ENCODE results near the gene SPIRE1.
"Not testable (repeated sequence)": the region's sequence is repeated elsewhere in the genome, so short reads cannot be mapped to it uniquely, and the experiment has no call there.

Gene SPIRE1

DNA sequence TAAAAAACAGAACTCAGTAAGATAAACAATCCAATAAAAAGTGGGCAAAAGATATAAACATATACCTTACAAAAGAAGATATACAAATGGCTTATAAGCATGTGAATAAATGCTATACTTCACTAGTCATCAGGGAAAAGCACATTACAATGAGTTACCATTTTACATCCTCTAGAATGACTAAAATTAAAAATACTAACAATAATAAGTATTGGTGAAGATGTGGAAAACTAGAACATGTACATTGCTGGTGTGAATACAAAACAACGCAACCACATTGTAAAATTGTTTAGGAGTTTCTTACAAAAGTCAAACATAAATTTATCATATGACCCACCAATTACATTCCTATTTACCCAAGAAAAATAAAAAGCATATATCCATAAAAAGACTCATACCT is 80.1 kb downstream of the SPIRE1 start:
- no peak overlapping the region for H3K27ac ChIP-seq (ENCODE audit: low read length)
- no peaks in the 10 kb centered on the region for H3K36me3 ChIP-seq (ENCODE audit: control insufficient read depth in 2 of 2, insufficient read depth in 2 of 2, low read length in 2 of 2)
- H3K4me1 ChIP-seq (ENCODE audit: control insufficient read depth, insufficient read depth, low read length) = no peaks in the 10 kb centered on the region
- no peak overlapping the region for H3K4me3 ChIP-seq (ENCODE audit: low read length in 2 of 2)
- no peaks in the 10 kb centered on the region for H3K27me3 ChIP-seq (ENCODE audit: control insufficient read depth in 1 of 2, insufficient read depth in 2 of 2, low read length in 2 of 2)
- no peaks in the 10 kb centered on the region for H3K9me3 ChIP-seq (ENCODE audit: control insufficient read depth in 2 of 2, low read length in 2 of 2)
- no peak overlapping the region for H3K9ac ChIP-seq (ENCODE audit: low read length in 2 of 2)

DNA sequence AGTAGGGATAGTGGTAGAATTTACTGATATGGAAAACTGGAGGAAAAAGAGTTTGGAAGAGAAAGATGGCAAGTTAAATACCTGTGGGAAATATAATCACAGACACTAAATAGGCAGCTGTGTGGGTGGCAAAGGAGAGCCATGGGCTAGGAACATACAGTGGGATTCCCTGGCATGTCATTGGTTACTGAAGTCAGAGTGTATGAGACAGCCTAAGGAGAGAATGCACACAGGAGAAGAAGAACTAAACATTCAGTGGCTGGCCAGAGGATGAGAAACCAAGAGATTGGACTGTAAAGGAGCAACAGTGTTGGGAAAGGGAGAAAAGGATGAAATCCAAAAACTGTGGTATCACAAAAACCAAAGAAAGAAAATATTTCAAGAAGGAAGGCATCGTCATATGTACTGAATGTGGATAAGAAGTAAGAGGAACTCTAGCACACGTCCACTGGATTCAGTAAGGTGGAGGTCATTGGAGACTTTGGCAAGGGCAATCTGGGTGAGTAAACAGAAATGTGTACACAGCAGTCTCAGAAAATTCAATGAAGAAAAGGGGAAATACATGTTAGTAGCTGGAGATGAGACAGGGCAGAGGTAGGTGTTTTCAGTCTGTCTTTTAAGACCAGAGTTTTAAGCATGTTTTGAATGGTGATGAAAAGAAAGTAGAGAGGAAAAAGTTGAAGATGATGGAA is 83.3 kb downstream of the SPIRE1 start:
- no peaks in the 10 kb centered on the region for H3K36me3 ChIP-seq (ENCODE audit: control insufficient read depth in 2 of 2, insufficient read depth in 2 of 2, low read length in 2 of 2)

DNA sequence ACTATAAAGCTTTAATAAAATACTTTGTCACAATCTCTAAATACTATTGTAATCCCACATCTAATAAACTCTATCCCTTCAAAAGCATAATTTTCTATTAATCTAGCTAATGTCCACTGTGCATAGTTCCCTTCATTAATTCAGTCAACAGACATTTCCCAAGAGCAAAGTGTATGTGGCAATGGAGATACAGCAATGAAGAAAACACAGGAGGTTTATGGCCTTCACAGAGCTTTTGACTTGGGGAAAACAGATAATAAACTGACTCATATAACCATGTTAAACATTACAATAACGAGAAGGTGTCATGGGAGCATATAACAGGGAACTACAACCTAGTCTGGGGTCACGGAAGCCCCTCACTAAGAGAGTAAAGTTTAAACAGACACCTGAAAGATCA is 86.3 kb downstream of the SPIRE1 start:
- Histone ChIP-seq H3K27ac (ENCODE audit: low read length) (no peak overlapping the region), H3K9ac (ENCODE audit: low read length in 2 of 2) (no peak overlapping the region)

More for the DNA sequence above, 83.3 kb downstream of the SPIRE1 start:
- H3K9ac ChIP-seq (ENCODE audit: low read length in 2 of 2) = no peak overlapping the region
- no peaks in the 10 kb centered on the region for H3K9me3 ChIP-seq (ENCODE audit: control insufficient read depth in 2 of 2, low read length in 2 of 2)
- no peaks in the 10 kb centered on the region for H3K27me3 ChIP-seq (ENCODE audit: control insufficient read depth in 1 of 2, insufficient read depth in 2 of 2, low read length in 2 of 2)
- no peaks in the 10 kb centered on the region for H3K4me1 ChIP-seq (ENCODE audit: control insufficient read depth, insufficient read depth, low read length)
- H3K4me3 ChIP-seq (ENCODE audit: low read length in 2 of 2) = no peak overlapping the region
- H3K27ac ChIP-seq (ENCODE audit: low read length) = no peak overlapping the region

DNA sequence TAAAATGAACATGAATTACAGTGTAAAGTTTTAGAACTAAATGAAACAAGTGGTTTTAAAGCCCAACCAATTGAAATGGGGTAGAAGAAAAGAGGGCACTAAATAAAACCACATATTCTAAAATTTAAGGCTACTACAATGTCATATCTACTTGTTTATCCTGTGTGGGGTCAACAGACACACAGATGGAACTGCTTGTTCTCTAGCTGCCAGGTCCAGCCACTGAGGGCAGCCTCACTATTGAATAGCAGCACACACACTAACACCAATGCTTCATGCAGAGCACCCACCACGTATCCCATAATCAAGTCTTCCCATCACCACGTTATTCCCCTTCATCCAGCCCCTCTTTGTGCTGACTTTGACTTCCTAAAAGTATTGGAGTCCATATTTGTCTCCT is 88.1 kb downstream of the SPIRE1 start:
- Histone ChIP-seq H3K27me3 (ENCODE audit: control insufficient read depth in 1 of 2, insufficient read depth in 2 of 2, low read length in 2 of 2) (no peaks in the 10 kb centered on the region), H3K9me3 (ENCODE audit: control insufficient read depth in 2 of 2, low read length in 2 of 2) (no peaks in the 10 kb centered on the region)

More for the DNA sequence above, 86.3 kb downstream of the SPIRE1 start:
- no peaks in the 10 kb centered on the region for H3K36me3 ChIP-seq (ENCODE audit: control insufficient read depth in 2 of 2, insufficient read depth in 2 of 2, low read length in 2 of 2)
- no peaks in the 10 kb centered on the region for H3K9me3 ChIP-seq (ENCODE audit: control insufficient read depth in 2 of 2, low read length in 2 of 2)
- no peaks in the 10 kb centered on the region for H3K27me3 ChIP-seq (ENCODE audit: control insufficient read depth in 1 of 2, insufficient read depth in 2 of 2, low read length in 2 of 2)
- no peak overlapping the region for H3K4me3 ChIP-seq (ENCODE audit: low read length in 2 of 2)
- H3K4me1 ChIP-seq (ENCODE audit: control insufficient read depth, insufficient read depth, low read length) = no peaks in the 10 kb centered on the region

DNA sequence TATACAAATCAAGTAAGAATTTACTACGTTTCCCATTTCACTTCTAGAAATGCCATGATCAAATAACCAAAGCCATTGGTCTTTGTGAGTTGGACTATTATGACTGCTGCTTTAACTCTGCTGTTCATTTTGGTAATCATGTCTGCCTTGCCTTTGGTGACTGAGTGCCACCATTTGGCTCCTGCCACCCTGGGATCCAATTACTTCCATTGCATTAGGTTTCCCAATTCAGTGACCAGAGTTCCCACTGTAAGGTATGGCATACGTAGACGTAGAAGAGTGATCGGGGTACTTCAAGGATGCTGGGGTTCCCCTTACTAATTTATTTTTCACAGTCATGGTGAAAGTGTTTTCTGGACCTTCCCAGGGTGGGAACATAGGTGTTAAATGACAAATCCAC is 90.1 kb downstream of the SPIRE1 start:
- Histone ChIP-seq H3K9me3 (ENCODE audit: control insufficient read depth in 2 of 2, low read length in 2 of 2) (no peaks in the 10 kb centered on the region), H3K4me1 (ENCODE audit: control insufficient read depth, insufficient read depth, low read length) (no peaks in the 10 kb centered on the region), H3K27ac (ENCODE audit: low read length) (no peak overlapping the region), H3K27me3 (ENCODE audit: control insufficient read depth in 1 of 2, insufficient read depth in 2 of 2, low read length in 2 of 2) (no peaks in the 10 kb centered on the region), H3K36me3 (ENCODE audit: control insufficient read depth in 2 of 2, insufficient read depth in 2 of 2, low read length in 2 of 2) (no peaks in the 10 kb centered on the region), H3K4me3 (ENCODE audit: low read length in 2 of 2) (no peak overlapping the region), H3K9ac (ENCODE audit: low read length in 2 of 2) (no peak overlapping the region)

More for the DNA sequence above, 88.1 kb downstream of the SPIRE1 start:
- H3K36me3 ChIP-seq (ENCODE audit: control insufficient read depth in 2 of 2, insufficient read depth in 2 of 2, low read length in 2 of 2) = no peaks in the 10 kb centered on the region
- H3K9ac ChIP-seq (ENCODE audit: low read length in 2 of 2) = no peak overlapping the region
- H3K27ac ChIP-seq (ENCODE audit: low read length) = no peak overlapping the region
- H3K4me3 ChIP-seq (ENCODE audit: low read length in 2 of 2) = no peak overlapping the region
- no peaks in the 10 kb centered on the region for H3K4me1 ChIP-seq (ENCODE audit: control insufficient read depth, insufficient read depth, low read length)

DNA sequence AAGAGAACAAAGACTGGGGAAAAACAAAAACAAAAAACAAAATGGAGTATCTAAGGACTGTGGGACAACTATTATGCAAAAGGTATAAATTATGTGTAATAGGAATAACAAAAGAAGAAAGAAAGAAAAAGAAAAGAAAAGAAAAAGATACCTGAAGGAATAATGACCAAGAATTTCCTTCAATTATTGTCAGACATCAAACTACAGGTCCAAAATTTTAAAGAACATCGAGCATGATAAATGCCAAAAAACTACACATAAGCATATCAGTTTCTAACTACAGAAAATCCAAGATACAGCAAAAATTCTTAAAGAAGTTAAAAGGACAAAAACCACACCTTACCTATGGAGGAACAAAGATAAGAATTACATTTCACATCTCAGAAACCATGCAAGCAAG is 93.0 kb downstream of the SPIRE1 start:
- H3K9ac ChIP-seq (ENCODE audit: low read length in 2 of 2) = no peak overlapping the region
- H3K27ac ChIP-seq (ENCODE audit: low read length) = no peak overlapping the region
- H3K9me3 ChIP-seq (ENCODE audit: control insufficient read depth in 2 of 2, low read length in 2 of 2) = no peaks in the 10 kb centered on the region
- H3K27me3 ChIP-seq (ENCODE audit: control insufficient read depth in 1 of 2, insufficient read depth in 2 of 2, low read length in 2 of 2) = no peaks in the 10 kb centered on the region
- H3K36me3 ChIP-seq (ENCODE audit: control insufficient read depth in 2 of 2, insufficient read depth in 2 of 2, low read length in 2 of 2) = no peaks in the 10 kb centered on the region
- no peaks in the 10 kb centered on the region for H3K4me1 ChIP-seq (ENCODE audit: control insufficient read depth, insufficient read depth, low read length)
- no peak overlapping the region for H3K4me3 ChIP-seq (ENCODE audit: low read length in 2 of 2)

DNA sequence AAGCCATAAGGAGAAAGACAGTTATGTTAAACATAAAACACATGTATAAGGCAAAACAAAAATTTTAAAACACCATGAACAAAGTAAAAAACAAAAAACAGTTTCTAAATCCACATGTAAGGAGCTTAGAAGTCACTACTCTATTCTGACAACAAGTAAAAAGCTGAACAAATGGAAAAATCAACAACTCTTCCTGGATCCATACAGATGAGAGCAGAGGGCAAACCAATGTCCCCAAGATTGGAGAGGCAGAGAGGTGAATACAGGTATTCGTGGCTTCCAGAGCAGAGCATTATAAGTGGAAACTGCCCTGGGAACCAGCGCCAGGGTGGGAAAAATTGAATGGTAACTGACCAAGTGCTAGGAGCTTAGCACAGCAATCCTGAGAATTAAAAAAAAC is 93.5 kb downstream of the SPIRE1 start:
- Histone ChIP-seq H3K36me3 (ENCODE audit: control insufficient read depth in 2 of 2, insufficient read depth in 2 of 2, low read length in 2 of 2) (no peaks in the 10 kb centered on the region), H3K4me3 (ENCODE audit: low read length in 2 of 2) (no peak overlapping the region), H3K9ac (ENCODE audit: low read length in 2 of 2) (no peak overlapping the region), H3K27me3 (ENCODE audit: control insufficient read depth in 1 of 2, insufficient read depth in 2 of 2, low read length in 2 of 2) (no peaks in the 10 kb centered on the region), H3K27ac (ENCODE audit: low read length) (no peak overlapping the region), H3K9me3 (ENCODE audit: control insufficient read depth in 2 of 2, low read length in 2 of 2) (no peaks in the 10 kb centered on the region), H3K4me1 (ENCODE audit: control insufficient read depth, insufficient read depth, low read length) (no peaks in the 10 kb centered on the region)

DNA sequence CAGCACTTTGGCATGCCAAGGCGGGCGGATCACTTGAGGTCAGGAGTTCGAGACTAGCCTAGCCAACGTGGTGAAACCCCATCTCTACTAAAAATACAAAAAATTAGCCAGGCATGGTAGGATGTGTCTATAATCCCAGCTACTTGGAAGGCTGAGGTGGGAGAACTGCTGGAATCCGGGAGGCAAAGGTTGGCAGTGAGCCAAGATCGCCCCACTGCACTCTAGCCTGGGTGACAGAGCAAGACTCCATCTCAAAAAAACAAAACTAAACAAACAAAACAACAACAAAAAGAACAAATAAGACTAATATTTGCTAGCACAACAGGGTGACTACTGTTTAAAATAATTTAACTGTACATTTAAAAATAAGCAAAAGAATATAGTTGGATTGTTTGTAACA is 97.3 kb downstream of the SPIRE1 start:
- not testable (repeated sequence) for H3K4me1 ChIP-seq (ENCODE audit: control insufficient read depth, insufficient read depth, low read length); H3K27ac ChIP-seq (ENCODE audit: low read length); H3K9ac ChIP-seq (ENCODE audit: low read length in 2 of 2); H3K4me3 ChIP-seq (ENCODE audit: low read length in 2 of 2); H3K9me3 ChIP-seq (ENCODE audit: control insufficient read depth in 2 of 2, low read length in 2 of 2); H3K27me3 ChIP-seq (ENCODE audit: control insufficient read depth in 1 of 2, insufficient read depth in 2 of 2, low read length in 2 of 2); H3K36me3 ChIP-seq (ENCODE audit: control insufficient read depth in 2 of 2, insufficient read depth in 2 of 2, low read length in 2 of 2)

DNA sequence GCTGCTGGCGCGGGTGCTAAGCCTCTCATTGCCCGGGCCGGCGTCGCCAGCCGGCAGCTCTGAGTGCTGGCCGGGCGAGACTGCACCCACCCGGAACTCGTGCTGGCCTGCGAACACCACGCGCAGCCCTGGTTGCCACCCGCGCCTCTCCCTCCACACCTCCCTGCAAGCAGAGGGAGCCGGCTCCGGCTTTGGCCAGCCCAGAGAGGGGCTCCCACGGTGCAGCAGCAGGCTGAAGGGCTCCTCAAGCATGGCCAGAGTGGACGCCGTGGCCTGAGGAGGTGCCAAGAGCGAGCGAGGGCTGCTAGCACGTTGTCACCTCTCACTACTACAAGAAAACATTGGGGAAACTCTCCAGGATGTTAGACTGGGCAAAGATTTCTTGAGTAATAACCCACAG is 98.6 kb downstream of the SPIRE1 start:
- H3K9ac ChIP-seq (ENCODE audit: low read length in 2 of 2) = no peak overlapping the region
- H3K4me1 ChIP-seq (ENCODE audit: control insufficient read depth, insufficient read depth, low read length) = no peaks in the 10 kb centered on the region
- H3K36me3 ChIP-seq (ENCODE audit: control insufficient read depth in 2 of 2, insufficient read depth in 2 of 2, low read length in 2 of 2) = no peaks in the 10 kb centered on the region
- no peaks in the 10 kb centered on the region for H3K9me3 ChIP-seq (ENCODE audit: control insufficient read depth in 2 of 2, low read length in 2 of 2)
- no peak overlapping the region for H3K27ac ChIP-seq (ENCODE audit: low read length)
- H3K27me3 ChIP-seq (ENCODE audit: control insufficient read depth in 1 of 2, insufficient read depth in 2 of 2, low read length in 2 of 2) = no peaks in the 10 kb centered on the region
- H3K4me3 ChIP-seq (ENCODE audit: low read length in 2 of 2) = no peak overlapping the region

DNA sequence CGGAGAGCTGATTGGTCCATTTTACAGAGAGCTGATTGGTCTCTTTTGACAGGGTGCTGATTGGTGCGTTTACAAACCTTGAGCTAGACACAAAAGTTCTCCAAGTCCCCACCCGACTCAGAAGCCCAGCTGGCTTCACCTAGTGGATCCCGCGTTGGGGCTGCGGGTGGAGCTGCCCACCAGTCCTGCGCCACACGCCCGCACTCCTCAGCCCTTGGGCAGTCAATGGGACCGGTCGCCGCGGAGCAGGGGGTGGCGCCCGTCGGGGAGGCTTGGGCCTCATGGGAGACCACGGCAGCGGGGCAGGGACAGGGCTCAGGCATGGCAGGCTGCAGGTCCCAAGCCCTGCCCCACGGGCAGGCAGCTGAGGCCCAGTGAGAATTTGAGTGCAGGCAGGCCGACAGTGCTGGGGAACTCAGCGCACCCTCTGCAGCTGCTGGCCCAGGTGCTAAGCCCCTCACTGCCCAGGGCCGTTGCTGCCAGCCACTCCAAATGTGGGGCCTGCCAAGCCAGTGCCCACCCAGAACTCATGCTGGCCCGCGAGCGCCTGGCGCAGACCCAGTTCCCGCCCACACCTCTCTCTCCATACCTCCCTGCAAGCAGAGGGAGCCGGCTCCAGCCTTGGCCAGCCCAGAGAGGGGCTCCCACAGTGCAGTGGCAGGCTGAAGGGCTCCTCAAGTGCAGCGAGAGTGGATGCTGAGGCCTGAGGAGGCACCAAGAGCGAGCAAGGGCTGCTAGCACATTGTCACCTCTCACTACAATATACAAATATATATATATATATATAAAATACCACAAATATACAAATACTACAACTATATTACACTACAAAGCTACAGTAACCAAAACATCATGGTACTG is 100.7 kb downstream of the SPIRE1 start:
- H3K27me3 ChIP-seq (ENCODE audit: control insufficient read depth in 1 of 2, insufficient read depth in 2 of 2, low read length in 2 of 2) = no peaks in the 10 kb centered on the region
- peaks cover under 1% of the 10 kb centered on the region for H3K4me1 ChIP-seq (ENCODE audit: control insufficient read depth, insufficient read depth, low read length)
- H3K36me3 ChIP-seq (ENCODE audit: control insufficient read depth in 2 of 2, insufficient read depth in 2 of 2, low read length in 2 of 2) = no peaks in the 10 kb centered on the region
- H3K4me3 ChIP-seq (ENCODE audit: low read length in 2 of 2) = no peak overlapping the region
- H3K9me3 ChIP-seq (ENCODE audit: control insufficient read depth in 2 of 2, low read length in 2 of 2) = no peaks in the 10 kb centered on the region
- no peak overlapping the region for H3K9ac ChIP-seq (ENCODE audit: low read length in 2 of 2)
- no peak overlapping the region for H3K27ac ChIP-seq (ENCODE audit: low read length)

DNA sequence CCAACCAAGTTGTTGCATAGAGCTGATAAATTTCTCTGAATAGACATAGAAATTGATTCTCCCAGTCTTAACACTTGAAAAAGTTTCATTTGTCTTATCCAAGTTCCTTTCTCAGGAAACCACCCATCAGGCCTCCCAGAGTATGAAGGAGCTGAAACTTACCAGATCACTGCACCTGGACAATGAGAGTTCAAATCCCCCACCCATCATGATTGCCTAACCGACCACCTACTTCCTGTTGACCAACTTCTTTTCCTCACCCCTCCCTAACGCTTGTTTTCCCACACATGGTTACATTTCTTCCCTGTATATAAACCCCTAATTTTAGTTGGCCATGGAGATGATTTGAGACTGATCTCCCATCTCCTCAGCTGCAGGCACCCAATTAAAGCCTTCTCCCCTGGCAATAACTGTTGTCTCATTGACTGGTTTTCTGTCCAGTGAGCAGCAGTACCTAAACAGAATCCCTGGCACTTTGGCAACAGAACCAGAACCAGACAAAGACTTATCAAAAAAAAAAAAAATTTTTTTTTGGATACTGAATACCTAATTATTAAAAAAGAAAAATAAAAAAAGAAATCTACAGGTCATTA is 103.0 kb downstream of the SPIRE1 start:
- no peak overlapping the region for H3K4me3 ChIP-seq (ENCODE audit: low read length in 2 of 2)
- H3K27ac ChIP-seq (ENCODE audit: low read length) = no peak overlapping the region
- no peaks in the 10 kb centered on the region for H3K27me3 ChIP-seq (ENCODE audit: control insufficient read depth in 1 of 2, insufficient read depth in 2 of 2, low read length in 2 of 2)
- no peak overlapping the region for H3K9ac ChIP-seq (ENCODE audit: low read length in 2 of 2)
- no peaks in the 10 kb centered on the region for H3K36me3 ChIP-seq (ENCODE audit: control insufficient read depth in 2 of 2, insufficient read depth in 2 of 2, low read length in 2 of 2)
- peaks cover 7% of the 10 kb centered on the region for H3K4me1 ChIP-seq (ENCODE audit: control insufficient read depth, insufficient read depth, low read length)
- no peaks in the 10 kb centered on the region for H3K9me3 ChIP-seq (ENCODE audit: control insufficient read depth in 2 of 2, low read length in 2 of 2)

All from stomach smooth muscle (tissue), 2 donors.